ENCODE results near the gene TLCD1.
A peak's percentile ranks its signal among the peaks of the same experiment; 100 is the strongest.

Gene TLCD1

DNA sequence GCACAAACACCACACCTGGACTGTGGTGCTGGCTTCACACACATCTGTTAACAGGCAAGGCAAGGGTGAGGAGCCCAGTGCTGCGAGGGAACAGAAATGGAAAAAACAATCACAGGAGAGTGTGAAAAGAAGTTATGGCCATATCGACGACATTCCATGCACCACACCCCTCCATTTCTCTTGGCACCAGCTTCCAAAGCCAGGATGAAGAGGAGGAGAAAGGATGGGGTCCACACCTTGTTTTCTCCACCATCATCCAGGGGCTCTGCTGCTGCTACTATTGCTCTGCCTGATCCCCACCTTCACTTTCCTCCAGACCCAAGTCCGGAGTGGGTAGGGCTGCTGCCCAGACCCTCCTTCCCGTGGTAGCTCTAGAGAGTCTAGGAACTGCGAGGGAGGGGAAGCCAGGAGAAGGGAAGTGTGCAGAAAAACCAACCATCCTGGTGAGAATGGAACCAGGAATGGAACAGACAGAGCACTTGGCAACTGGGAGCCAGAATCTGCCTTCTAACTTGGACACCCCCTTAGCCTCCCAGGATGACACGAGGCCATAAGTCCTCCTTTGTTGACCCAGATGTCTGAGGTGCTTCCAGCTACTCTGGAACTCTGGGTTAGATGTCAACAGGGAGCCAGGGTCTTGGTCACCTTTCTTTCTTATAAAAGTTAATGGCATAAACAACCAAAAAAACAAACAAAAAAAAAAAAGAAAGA is 13.2 kb downstream of the TLCD1 start:
- DNase-seq (no peak), ATAC-seq (no peak)
- Mint-ChIP-seq H3K4me3 (peak overlapping the region; percentile 86 to 92), H3K4me1 (peaks cover 24% of the 10 kb centered on the region), H3K27me3 (peaks cover 41% of the 10 kb centered on the region), H3K27ac (peak overlapping the region; percentile 22 to 91), H3K9me3 (no peaks in the 10 kb centered on the region)

DNA sequence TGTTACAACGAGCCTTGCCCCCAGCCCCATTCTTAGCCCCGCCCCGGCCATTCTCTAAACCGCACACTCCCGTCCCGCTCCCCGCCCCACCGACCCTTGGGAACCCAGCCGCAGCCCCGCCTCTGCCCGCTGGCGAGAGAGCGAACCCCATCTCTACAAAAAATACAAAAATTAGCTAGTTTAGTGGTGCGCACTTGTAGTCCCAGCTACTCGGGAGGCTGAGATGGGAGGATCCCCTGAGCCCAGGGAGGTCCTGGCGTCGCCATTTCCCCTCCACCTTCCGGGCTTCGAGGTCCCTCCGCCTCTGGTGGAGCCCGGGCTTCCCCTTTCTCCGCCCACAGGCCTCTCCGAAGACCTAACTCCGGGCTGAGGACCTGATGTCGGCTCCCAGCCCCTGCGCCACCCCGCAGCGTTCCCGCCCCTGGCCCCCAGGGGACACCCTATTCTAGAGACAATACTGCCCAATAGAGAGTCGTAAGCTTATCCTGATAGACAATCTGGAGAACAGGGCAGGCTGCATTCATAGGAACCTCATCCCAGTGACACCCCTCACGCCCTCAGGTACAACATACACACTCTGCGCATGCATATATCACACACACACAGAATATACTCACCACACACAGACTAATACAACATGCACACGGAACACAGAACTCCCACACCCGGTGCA is 13.9 kb downstream of the TLCD1 start:
- ATAC-seq (peak; percentile 67), DNase-seq (peak; percentile 70 to 82)
- H3K27ac Mint-ChIP-seq: peak overlapping the region; percentile 91 to 97
- H3K4me3 Mint-ChIP-seq: peak overlapping the region; percentile 86 to 92
- peaks cover 34% of the 10 kb centered on the region for H3K27me3 Mint-ChIP-seq
- H3K9me3 Mint-ChIP-seq: no peaks in the 10 kb centered on the region
- H3K4me1 Mint-ChIP-seq: peaks cover 22% of the 10 kb centered on the region

- ATAC-seq (peak; percentile 59), DNase-seq (no peak)
- H3K4me3 Mint-ChIP-seq: peak within 1 kb of the TSS; percentile 86 to 92
- H3K9me3 Mint-ChIP-seq: no peaks in the 10 kb centered on the region
- H3K4me1 Mint-ChIP-seq: peaks cover 22% of the 10 kb centered on the region
- H3K27ac Mint-ChIP-seq: peak within 1 kb of the TSS; percentile 94 to 97
- peaks cover 31% of the 10 kb centered on the region for H3K27me3 Mint-ChIP-seq
Observed at GRCh38 chr17:28711723-28712031, 14.4 kb downstream of the TLCD1 start, which contains the start of gene PROCA1. PROCA1 (minus strand) TSS chr17:28711888; CDS start chr17:28711660, 228 bp downstream.

GRCh38 chr17:28710861-28711722 is 14.9 kb downstream of the TLCD1 start:
- H3K9me3 Mint-ChIP-seq: no peaks in the 10 kb centered on the region
- ATAC-seq (peak; percentile 89), DNase-seq (peak; percentile 91)
- H3K4me3 Mint-ChIP-seq: peak overlapping the region; percentile 86 to 92
- peaks cover 22% of the 10 kb centered on the region for H3K4me1 Mint-ChIP-seq
- peaks cover 25% of the 10 kb centered on the region for H3K27me3 Mint-ChIP-seq
- H3K27ac Mint-ChIP-seq: peak overlapping the region; percentile 94 to 97

- H3K9me3 Mint-ChIP-seq: no peaks in the 10 kb centered on the region
- ATAC-seq: no peak
- H3K4me1 Mint-ChIP-seq: peaks cover 15% of the 10 kb centered on the region
- H3K27me3 Mint-ChIP-seq: no peaks in the 10 kb centered on the region
- no peak overlapping the region for H3K4me3 Mint-ChIP-seq
- no peak for DNase-seq
- H3K27ac Mint-ChIP-seq: peak overlapping the region in 1 of 2 donors; percentile 2
Observed at GRCh38 chr17:28707339-28707720, 18.7 kb downstream of the TLCD1 start.

- Mint-ChIP-seq H3K4me3 (no peak overlapping the region), H3K27ac (no peak overlapping the region), H3K9me3 (no peaks in the 10 kb centered on the region), H3K27me3 (no peaks in the 10 kb centered on the region), H3K4me1 (peaks cover 8% of the 10 kb centered on the region)
- ATAC-seq (no peak), DNase-seq (no peak)
Observed at GRCh38 chr17:28706471-28707338, 19.3 kb downstream of the TLCD1 start.

DNA sequence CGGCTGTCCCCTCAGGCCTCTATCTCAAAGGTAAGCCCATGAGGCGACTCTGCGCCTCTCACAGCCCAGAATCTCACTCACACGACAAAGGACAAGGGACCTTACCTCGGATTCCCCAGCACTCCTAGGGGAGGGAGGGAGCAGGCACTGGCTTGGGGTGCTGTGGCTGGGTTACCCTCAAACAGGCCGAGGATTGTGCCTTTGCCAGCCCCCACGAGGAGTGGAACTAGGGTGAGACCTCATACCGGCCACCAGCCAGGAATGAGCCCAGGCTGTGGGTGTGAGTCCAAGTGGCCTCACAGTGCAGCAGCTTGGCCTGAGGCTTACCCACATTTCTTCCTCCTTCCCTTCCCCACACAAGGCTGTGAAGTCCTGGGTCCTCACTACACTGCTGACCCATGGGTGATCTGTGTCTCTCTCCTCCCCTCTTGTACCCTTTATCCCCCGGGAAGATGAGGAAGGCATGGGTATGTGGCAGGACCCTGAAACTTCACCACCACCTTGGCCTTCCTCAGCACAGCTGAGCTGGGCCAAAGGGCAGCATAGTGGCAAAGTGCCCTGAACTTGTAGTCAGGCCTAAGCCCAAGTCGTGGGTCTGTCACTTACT is 20.2 kb downstream of the TLCD1 start:
- ATAC-seq: no peak
- H3K27ac Mint-ChIP-seq: peak overlapping the region; percentile 17 to 19
- H3K4me3 Mint-ChIP-seq: no peak overlapping the region
- no peak for DNase-seq
- peaks cover 6% of the 10 kb centered on the region for H3K4me1 Mint-ChIP-seq
- no peaks in the 10 kb centered on the region for H3K27me3 Mint-ChIP-seq
- H3K9me3 Mint-ChIP-seq: no peaks in the 10 kb centered on the region

DNA sequence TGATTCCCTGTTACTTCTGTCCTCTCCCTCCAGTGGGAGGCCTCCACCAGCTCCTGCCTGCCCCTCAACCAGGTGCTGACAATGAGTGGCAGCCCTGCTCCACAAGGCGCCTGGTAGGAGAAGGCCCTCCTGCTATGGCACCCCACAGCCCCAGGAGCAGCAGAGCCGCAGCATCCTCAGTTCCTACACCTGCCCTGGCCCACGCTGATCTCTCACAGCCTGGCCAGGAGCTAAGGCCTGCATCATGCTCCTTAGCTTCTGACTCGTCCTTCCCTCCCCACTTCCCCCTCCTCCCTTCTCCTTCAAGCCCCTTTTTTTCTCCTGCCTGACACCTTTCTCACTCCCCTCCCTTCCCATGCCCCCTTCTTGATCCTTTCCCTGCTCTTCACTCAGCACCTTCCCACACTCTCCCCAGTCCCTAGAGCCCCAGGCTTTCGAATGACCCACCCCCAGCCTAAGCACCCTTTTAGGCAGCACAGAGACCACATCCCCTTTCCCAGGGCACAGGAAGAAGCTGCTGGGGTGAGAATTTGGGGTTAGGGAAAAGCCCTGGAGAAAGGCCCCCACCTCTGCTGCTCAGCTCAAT is 20.9 kb downstream of the TLCD1 start:
- H3K27ac Mint-ChIP-seq: peak overlapping the region in 1 of 2 donors; percentile 80
- no peaks in the 10 kb centered on the region for H3K9me3 Mint-ChIP-seq
- peak; percentile 11 for ATAC-seq
- no peak for DNase-seq
- no peaks in the 10 kb centered on the region for H3K4me1 Mint-ChIP-seq
- H3K4me3 Mint-ChIP-seq: no peak overlapping the region
- H3K27me3 Mint-ChIP-seq: no peaks in the 10 kb centered on the region

GRCh38 chr17:28704219-28704858 is 21.7 kb downstream of the TLCD1 start:
- DNase-seq (no peak), ATAC-seq (peak; percentile 11)
- Mint-ChIP-seq H3K9me3 (no peaks in the 10 kb centered on the region), H3K27ac (peak overlapping the region in 1 of 2 donors; percentile 3), H3K27me3 (no peaks in the 10 kb centered on the region), H3K4me3 (no peak overlapping the region), H3K4me1 (no peaks in the 10 kb centered on the region)

- no peak for ATAC-seq
- no peaks in the 10 kb centered on the region for H3K9me3 Mint-ChIP-seq
- no peak for DNase-seq
- H3K4me1 Mint-ChIP-seq: no peaks in the 10 kb centered on the region
- H3K27ac Mint-ChIP-seq: peak overlapping the region in 1 of 2 donors; percentile 3
- no peaks in the 10 kb centered on the region for H3K27me3 Mint-ChIP-seq
- H3K4me3 Mint-ChIP-seq: no peak overlapping the region
Observed at GRCh38 chr17:28703552-28704218, 22.3 kb downstream of the TLCD1 start.

DNA sequence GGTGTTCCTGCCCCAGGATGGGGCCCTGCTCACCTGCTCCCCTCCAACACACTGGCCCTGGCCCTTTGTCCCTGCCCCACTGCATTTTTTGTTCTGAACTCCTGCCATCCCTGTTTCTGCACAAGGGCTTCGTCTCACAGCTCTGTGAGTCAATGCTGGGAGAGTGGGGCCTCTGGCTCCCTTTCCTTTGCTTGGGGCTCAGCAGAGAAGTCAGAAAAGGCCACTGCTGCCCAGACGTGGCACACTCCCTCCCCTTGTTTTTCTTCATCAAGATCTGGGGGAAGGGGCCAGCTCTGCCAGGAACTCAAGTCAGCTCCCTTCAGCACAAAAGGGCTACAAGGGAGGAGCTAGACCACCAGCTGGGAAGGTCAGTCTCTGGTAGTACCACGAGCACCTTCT is 23.3 kb downstream of the TLCD1 start:
- Mint-ChIP-seq H3K9me3 (no peaks in the 10 kb centered on the region), H3K27ac (no peak overlapping the region), H3K4me3 (no peak overlapping the region), H3K4me1 (no peaks in the 10 kb centered on the region), H3K27me3 (no peaks in the 10 kb centered on the region)
- ATAC-seq (no peak), DNase-seq (no peak)

GRCh38 chr17:28702026-28702751 is 23.8 kb downstream of the TLCD1 start:
- no peaks in the 10 kb centered on the region for H3K27me3 Mint-ChIP-seq
- ATAC-seq: no peak
- no peaks in the 10 kb centered on the region for H3K4me1 Mint-ChIP-seq
- no peaks in the 10 kb centered on the region for H3K9me3 Mint-ChIP-seq
- H3K27ac Mint-ChIP-seq: peak overlapping the region in 1 of 2 donors; percentile 47
- no peak for DNase-seq
- no peak overlapping the region for H3K4me3 Mint-ChIP-seq

GRCh38 chr17:28700830-28701492 is 25.1 kb downstream of the TLCD1 start:
- H3K9me3 Mint-ChIP-seq: no peaks in the 10 kb centered on the region
- ATAC-seq: no peak

More at GRCh38 chr17:28700830-28701492, 25.1 kb downstream of the TLCD1 start:
- no peaks in the 10 kb centered on the region for H3K27me3 Mint-ChIP-seq
- DNase-seq: no peak
- no peaks in the 10 kb centered on the region for H3K4me1 Mint-ChIP-seq
- H3K4me3 Mint-ChIP-seq: no peak overlapping the region
- H3K27ac Mint-ChIP-seq: no peak overlapping the region
